Activated CD4-positive, CD25-positive, alpha-beta regulatory T cell treated with anti-CD3 and anti-CD28 coated beads, Interleukin-2, amount 50 U/mL, for 72 hours (primary cell): ENCODE results near the gene INO80C.
"Not testable (repeated sequence)": the region's sequence is repeated elsewhere in the genome, so short reads cannot be mapped to it uniquely, and the experiment has no call there.

Experiments used
- DNase-seq: peaks from one replicate; pipeline ENCODE4 v3.0.0; 2021

Gene INO80C

GRCh38 chr18:35512761-35513160 is 15.0 kb upstream of the INO80C start:
- no peak for DNase-seq

- no peak for DNase-seq
Measured at GRCh38 chr18:35511833-35512232, 14.1 kb upstream of the INO80C start.

- no peak for DNase-seq
Measured at GRCh38 chr18:35511428-35511827, 13.7 kb upstream of the INO80C start.

GRCh38 chr18:35510076-35510651 is 12.4 kb upstream of the INO80C start:
- no peak for DNase-seq

GRCh38 chr18:35508746-35509338 is 11.1 kb upstream of the INO80C start:
- no peak for DNase-seq

GRCh38 chr18:35508030-35508429 is 10.3 kb upstream of the INO80C start:
- DNase-seq = no peak

GRCh38 chr18:35507623-35508022 is 9.9 kb upstream of the INO80C start:
- DNase-seq = no peak

GRCh38 chr18:35507192-35507591 is 9.4 kb upstream of the INO80C start:
- DNase-seq = no peak

- DNase-seq = no peak
Measured at GRCh38 chr18:35506024-35506712, 8.4 kb upstream of the INO80C start.

- DNase-seq = no peak
Measured at GRCh38 chr18:35504996-35505395, 7.2 kb upstream of the INO80C start.

- no peak for DNase-seq
Measured at GRCh38 chr18:35502052-35502451, 4.3 kb upstream of the INO80C start.

- DNase-seq = no peak
Measured at GRCh38 chr18:35501369-35501768, 3.6 kb upstream of the INO80C start.

GRCh38 chr18:35500113-35500512 is 2.4 kb upstream of the INO80C start:
- DNase-seq = no peak

- DNase-seq = no peak
Measured at GRCh38 chr18:35497027-35497369, 762 bp downstream of the INO80C start.

GRCh38 chr18:35495536-35496314 is 2.0 kb downstream of the INO80C start:
- no peak for DNase-seq

- DNase-seq = no peak
Measured at GRCh38 chr18:35494251-35495220, 3.2 kb downstream of the INO80C start.

- no peak for DNase-seq
Measured at GRCh38 chr18:35491700-35492077, 6.1 kb downstream of the INO80C start.

- DNase-seq = no peak
Measured at GRCh38 chr18:35490894-35491699, 6.7 kb downstream of the INO80C start.

- DNase-seq = no peak
Measured at GRCh38 chr18:35489913-35490490, 7.8 kb downstream of the INO80C start.

- DNase-seq = not testable (repeated sequence)
Measured at GRCh38 chr18:35489281-35489680, 8.5 kb downstream of the INO80C start.

- DNase-seq = not testable (repeated sequence)
Measured at GRCh38 chr18:35488396-35488795, 9.4 kb downstream of the INO80C start.
